ACC112 (cell line): ENCODE measurements around the gene SPINT2.

ENCODE experiments used
- H2AFZ ChIP-seq: fragments of 200-600 bp; sonication (generic); one replicate; pipeline ENCODE4 v1.6.0; 2017; ENCODE audit warnings: antibody characterized with exemption, low read length; ENCODE audit not compliant: unreplicated experiment
- H3K27ac ChIP-seq: fragments of 200-600 bp; sonication (generic); 2 replicates; pipeline ENCODE4 v1.5.1; 2014; ENCODE audit warnings: low read depth, mild to moderate bottlenecking, antibody characterized with exemption, low read length, moderate library complexity
- H3K27me3 ChIP-seq: fragments of 200-600 bp; sonication (generic); 2 replicates; pipeline ENCODE4 v1.6.1; 2014; ENCODE audit warnings: mild to moderate bottlenecking, antibody characterized with exemption, low read length, moderate library complexity, mixed read lengths; ENCODE audit not compliant: insufficient read depth
- H3K36me3 ChIP-seq: fragments of 200-600 bp; sonication (generic); 2 replicates; pipeline ENCODE4 v1.6.1; 2016; ENCODE audit warnings: mild to moderate bottlenecking, antibody characterized with exemption, low read length, moderate library complexity, mixed read lengths; ENCODE audit not compliant: insufficient read depth
- H3K4me1 ChIP-seq: fragments of 200-600 bp; sonication (generic); one replicate; pipeline ENCODE4 v1.6.1; 2016; ENCODE audit warnings: low read length, mixed read lengths; ENCODE audit not compliant: insufficient read depth, unreplicated experiment, control insufficient read depth
- H3K4me3 ChIP-seq: fragments of 200-600 bp; sonication (generic); 2 replicates; pipeline ENCODE4 v1.5.1; 2014; ENCODE audit warnings: mild to moderate bottlenecking, low read depth, low read length
- H3K79me2 ChIP-seq: fragments of 200-600 bp; sonication (generic); one replicate; pipeline ENCODE4 v1.6.0; 2016; ENCODE audit warnings: low read length; ENCODE audit not compliant: control insufficient read depth, unreplicated experiment, insufficient read depth

SPINT2 gene, protein sequence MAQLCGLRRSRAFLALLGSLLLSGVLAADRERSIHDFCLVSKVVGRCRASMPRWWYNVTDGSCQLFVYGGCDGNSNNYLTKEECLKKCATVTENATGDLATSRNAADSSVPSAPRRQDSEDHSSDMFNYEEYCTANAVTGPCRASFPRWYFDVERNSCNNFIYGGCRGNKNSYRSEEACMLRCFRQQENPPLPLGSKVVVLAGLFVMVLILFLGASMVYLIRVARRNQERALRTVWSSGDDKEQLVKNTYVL

GRCh38 chr19:38264486-38265212, at the start of gene SPINT2:
Gene SPINT2, plus strand, starts transcription at chr19:38264573. Its CDS starts 320 bp downstream, at chr19:38264893.
- Histone ChIP-seq H3K36me3 (no peaks in the 10 kb centered on the region), H3K4me3 (peak within 1 kb of the TSS; percentile 61), H3K27me3 (0 out of 2 replicates have a peak, but pooled peaks cover 3% of the 10 kb centered on the region), H2AFZ (no peak within 1 kb of the TSS), H3K79me2 (no peaks in the 10 kb centered on the region), H3K4me1 (no peaks in the 10 kb centered on the region), H3K27ac (no peak within 1 kb of the TSS)

DNA sequence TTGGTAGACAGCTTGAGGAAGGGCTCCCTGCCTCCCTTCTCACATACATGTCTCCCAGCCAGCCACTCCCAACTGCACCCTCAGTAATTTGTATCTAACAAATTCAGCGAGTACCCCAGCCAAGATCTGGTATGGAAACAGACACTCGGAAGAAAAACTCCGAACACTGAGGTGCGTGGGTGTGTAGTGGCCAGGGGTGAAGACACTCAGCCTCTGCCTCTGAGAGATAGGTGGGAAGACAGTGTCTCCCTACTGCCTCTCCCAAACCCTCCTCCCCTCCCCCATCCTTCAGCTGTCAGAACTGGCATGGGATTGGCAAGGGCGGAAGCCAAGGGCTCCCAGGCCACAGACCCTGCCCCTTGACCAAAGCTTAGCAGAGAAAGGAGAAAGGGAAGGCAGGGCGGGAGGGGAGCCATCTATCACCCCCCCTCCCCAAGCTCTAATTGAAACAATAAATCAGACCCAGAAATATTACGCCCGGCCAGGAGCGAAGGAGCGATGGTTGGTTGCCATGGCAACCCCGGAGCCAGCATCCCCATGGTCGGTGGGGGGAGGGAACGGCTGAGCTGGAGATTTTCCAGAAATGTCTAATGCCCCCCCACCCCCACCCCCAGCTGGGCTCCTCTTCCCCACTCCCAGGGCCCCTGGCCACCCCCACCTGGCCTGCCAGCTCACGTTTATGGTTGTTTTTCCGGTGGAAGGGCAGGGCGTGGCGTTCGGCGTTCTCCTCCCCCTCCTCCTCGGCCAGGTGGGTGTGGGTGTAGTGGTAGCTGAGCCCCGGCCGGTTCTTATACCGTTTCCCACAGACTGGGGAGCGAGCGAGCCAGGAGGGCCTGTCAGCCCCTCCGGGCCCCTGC, 47.4 kb upstream of the SPINT2 start:
- Histone ChIP-seq H3K27ac (no peak overlapping the region), H3K4me3 (no peak overlapping the region), H2AFZ (no peak overlapping the region), H3K4me1 (no peaks in the 10 kb centered on the region), H3K27me3 (no peaks in the 10 kb centered on the region), H3K36me3 (no peaks in the 10 kb centered on the region), H3K79me2 (no peaks in the 10 kb centered on the region)

- H3K79me2 ChIP-seq = no peaks in the 10 kb centered on the region
- no peak overlapping the region for H2AFZ ChIP-seq
- no peak overlapping the region for H3K4me3 ChIP-seq
- H3K36me3 ChIP-seq = no peaks in the 10 kb centered on the region
- no peak overlapping the region for H3K27ac ChIP-seq
- peaks cover 3% of the 10 kb centered on the region for H3K4me1 ChIP-seq
- no peaks in the 10 kb centered on the region for H3K27me3 ChIP-seq
Observed at GRCh38 chr19:38218204-38218603, 46.2 kb upstream of the SPINT2 start.

GRCh38 chr19:38219221-38219620, 45.2 kb upstream of the SPINT2 start:
- Histone ChIP-seq H2AFZ (no peak overlapping the region), H3K79me2 (no peaks in the 10 kb centered on the region), H3K36me3 (no peaks in the 10 kb centered on the region), H3K27ac (no peak overlapping the region), H3K4me3 (no peak overlapping the region), H3K4me1 (peaks cover 7% of the 10 kb centered on the region), H3K27me3 (no peaks in the 10 kb centered on the region)

GRCh38 chr19:38221421-38221820, 43.0 kb upstream of the SPINT2 start:
- no peak overlapping the region for H2AFZ ChIP-seq
- no peak overlapping the region for H3K27ac ChIP-seq
- no peaks in the 10 kb centered on the region for H3K27me3 ChIP-seq

GRCh38 chr19:38221919-38222830, 42.2 kb upstream of the SPINT2 start:
- H3K4me3 ChIP-seq = no peak overlapping the region
- no peaks in the 10 kb centered on the region for H3K79me2 ChIP-seq
- H3K27me3 ChIP-seq = no peaks in the 10 kb centered on the region
- no peaks in the 10 kb centered on the region for H3K36me3 ChIP-seq
- no peak overlapping the region for H2AFZ ChIP-seq
- H3K27ac ChIP-seq = no peak overlapping the region
- peaks cover 7% of the 10 kb centered on the region for H3K4me1 ChIP-seq

More at GRCh38 chr19:38221421-38221820, 43.0 kb upstream of the SPINT2 start:
- Histone ChIP-seq H3K79me2 (no peaks in the 10 kb centered on the region), H3K4me3 (no peak overlapping the region), H3K36me3 (no peaks in the 10 kb centered on the region), H3K4me1 (peaks cover 7% of the 10 kb centered on the region)

- Histone ChIP-seq H3K4me3 (peak overlapping the region; percentile 81), H2AFZ (peak overlapping the region; percentile 75), H3K27me3 (no peaks in the 10 kb centered on the region)
Observed at GRCh38 chr19:38223119-38223523, 41.3 kb upstream of the SPINT2 start.

DNA sequence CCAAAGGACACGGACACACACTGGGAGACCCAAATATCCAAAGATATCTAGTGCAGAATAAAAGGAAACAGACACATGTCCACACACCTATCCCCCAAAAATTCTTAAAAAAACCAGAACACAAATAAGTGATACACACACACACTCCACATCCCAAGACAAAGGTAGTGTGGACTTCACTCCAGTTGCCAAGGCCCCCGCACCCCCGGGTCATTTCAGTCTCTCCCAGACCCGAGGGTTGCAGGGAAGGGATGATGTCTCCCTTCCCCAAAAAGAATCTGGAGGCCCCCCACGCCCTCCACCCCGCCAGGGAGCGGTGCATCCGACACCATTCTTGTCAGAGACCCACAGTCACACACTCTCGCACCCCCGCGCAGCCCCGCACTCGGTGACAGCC, 40.8 kb upstream of the SPINT2 start:
- peak overlapping the region; percentile 81 for H3K4me3 ChIP-seq
- no peak overlapping the region for H3K27ac ChIP-seq
- peaks cover 7% of the 10 kb centered on the region for H3K4me1 ChIP-seq
- peak overlapping the region; percentile 75 for H2AFZ ChIP-seq
- no peaks in the 10 kb centered on the region for H3K36me3 ChIP-seq
- H3K27me3 ChIP-seq = no peaks in the 10 kb centered on the region
- no peaks in the 10 kb centered on the region for H3K79me2 ChIP-seq

More at GRCh38 chr19:38223119-38223523, 41.3 kb upstream of the SPINT2 start:
- H3K79me2 ChIP-seq = no peaks in the 10 kb centered on the region
- no peak overlapping the region for H3K27ac ChIP-seq
- H3K4me1 ChIP-seq = peaks cover 7% of the 10 kb centered on the region
- no peaks in the 10 kb centered on the region for H3K36me3 ChIP-seq

- Histone ChIP-seq H2AFZ (peak within 1 kb of the TSS; percentile 75), H3K4me3 (peak within 1 kb of the TSS; percentile 81), H3K4me1 (peaks cover 7% of the 10 kb centered on the region), H3K36me3 (no peaks in the 10 kb centered on the region), H3K79me2 (no peaks in the 10 kb centered on the region), H3K27ac (no peak within 1 kb of the TSS), H3K27me3 (no peaks in the 10 kb centered on the region)
Observed at GRCh38 chr19:38224014-38224862, 40.1 kb upstream of the SPINT2 start, which contains the start of gene DPF1. Gene DPF1, minus strand, starts transcription at chr19:38224222. Its CDS starts 80 bp downstream, at chr19:38224142.
